Lung (tissue), 12 donors: Measurements from ENCODE around the gene GTF2IRD1. TPM values are rescaled to one million over a fixed set of nuclear protein-coding genes. Genes with fewer than 3 reads are reported as not detected.
"Not testable (repeated sequence)": the region's sequence is repeated elsewhere in the genome, so short reads cannot be mapped to it uniquely, and the experiment has no call there.

Experiments
- ATAC-seq: fragments of 200-7000 bp; cut with Tn5 transposase; one replicate; pipeline ENCODE4 v1.9.1; 2020; ENCODE audit warnings: moderate number of reproducible peaks; ENCODE audit not compliant: insufficient read depth, low FRiP score
- DNase-seq, 3 donors: peaks; one replicate each; pipeline ENCODE4 v3.0.0-alpha.2; 2013 to 2017
- H3K27ac ChIP-seq, 2 donors: one replicate each; pipeline ENCODE4 v1.5.1; 2013; ENCODE audit warnings: mild to moderate bottlenecking in 2 of 2, moderate library complexity in 2 of 2, control low read depth in 1 of 2, inconsistent platforms in 1 of 2, low read depth in 1 of 2, low read length in 1 of 2
- H3K27me3 ChIP-seq, 3 donors: one replicate each; pipeline ENCODE4 v1.5.1; 2013; ENCODE audit warnings: low read length in 2 of 3; ENCODE audit not compliant: control insufficient read depth in 3 of 3, insufficient read depth in 3 of 3
- H3K36me3 ChIP-seq, 4 donors: one replicate each; pipeline ENCODE4 v1.5.1; 2013; ENCODE audit warnings: low read length in 4 of 4, mild to moderate bottlenecking in 1 of 4, moderate library complexity in 1 of 4; ENCODE audit not compliant: control insufficient read depth in 4 of 4, insufficient read depth in 4 of 4
- H3K4me1 ChIP-seq, 5 donors: one replicate each; pipeline ENCODE4 v1.5.1; 2013; ENCODE audit warnings: low read length in 5 of 5, mild to moderate bottlenecking in 2 of 5, moderate library complexity in 1 of 5; ENCODE audit not compliant: control insufficient read depth in 5 of 5, insufficient read depth in 5 of 5
- H3K4me3 ChIP-seq: one replicate; pipeline ENCODE4 v1.5.1; 2013; ENCODE audit warnings: mild to moderate bottlenecking, control low read depth, moderate library complexity
- H3K9ac ChIP-seq, 2 donors: one replicate each; pipeline ENCODE4 v1.5.1; 2013; ENCODE audit warnings: low read length in 2 of 2, control low read depth in 1 of 2; ENCODE audit not compliant: insufficient read depth in 1 of 2
- H3K9me3 ChIP-seq, 4 donors: one replicate each; pipeline ENCODE4 v1.5.1; 2013; ENCODE audit warnings: low read length in 3 of 4, mild to moderate bottlenecking in 1 of 4, moderate library complexity in 1 of 4; ENCODE audit not compliant: control insufficient read depth in 4 of 4, insufficient read depth in 3 of 4
- CTCF ChIP-seq: IDR thresholded peaks from 2 replicates; pipeline ENCODE4 v1.5.1; 2012; ENCODE audit warnings: mild to moderate bottlenecking; ENCODE audit errors: control extremely low read depth, extremely low read depth
- WGBS, 2 donors: extraction: QIAGEN DNeasy Blood & Tissue Kit; methylation state at CpG; one replicate each; pipeline ENCODE4 v1.1.7; 2013; 5-methylcytosine and 5-hydroxymethylcytosine counted together
- polyA plus RNA-seq, 2 donors: library from polyadenylated mRNA; stranded (reverse); fragments of 200-250 nt; gene quantifications; one replicate each; pipeline ENCODE4 v1.2.1, GENCODE V29; 2013
- total RNA-seq, 2 donors: library from RNA; depleted of rRNA in 1 of 2; stranded (reverse); fragments of >200 nt in 1 of 2; gene quantifications; one replicate each; pipeline ENCODE4 v1.2.1, GENCODE V29; 2014 to 2021
- donor health status: control.
- donor health status: control.
- donor health status: Bipolar disorder and iron deficiency.
- donor health status: healthy.
- donor health status: DM: yes; HTN: yes; CAD: no.

GTF2IRD1 gene
- total and polyA plus RNA-seq, 4 donors: 9.3 to 24.1 (median 17.2) TPM

GRCh38 chr7:74409571-74409970 is 44.1 kb upstream of the GTF2IRD1 start:
- no peak for ATAC-seq
- 65 to 66% methylated on average over 7 of the region's 7 CpGs for WGBS, 2 donors

GRCh38 chr7:74410772-74411171 is 42.9 kb upstream of the GTF2IRD1 start:
- Histone ChIP-seq H3K27me3 (no peaks in the 10 kb centered on the region), H3K9ac (no peak overlapping the region), H3K27ac (no peak overlapping the region), H3K4me3 (no peak overlapping the region), H3K9me3 (no peaks in the 10 kb centered on the region), H3K4me1 (no peaks in the 10 kb centered on the region), H3K36me3 (no peaks in the 10 kb centered on the region)
- no peak for TF ChIP-seq CTCF
- 74 to 89% methylated on average over 2 of the region's 2 CpGs for WGBS, 2 donors
- no peak for DNase-seq
- ATAC-seq: no peak

More at GRCh38 chr7:74409571-74409970, 44.1 kb upstream of the GTF2IRD1 start:
- H3K4me1 ChIP-seq: no peaks in the 10 kb centered on the region
- H3K4me3 ChIP-seq: no peak overlapping the region
- no peak overlapping the region for H3K27ac ChIP-seq
- DNase-seq: no peak
- H3K9me3 ChIP-seq: no peaks in the 10 kb centered on the region
- TF ChIP-seq CTCF: no peak
- no peak overlapping the region for H3K9ac ChIP-seq
- H3K27me3 ChIP-seq: no peaks in the 10 kb centered on the region
- peaks cover 0 to 2% (median 0%) of the 10 kb centered on the region in 4 donors for H3K36me3 ChIP-seq

GRCh38 chr7:74411571-74411970 is 42.1 kb upstream of the GTF2IRD1 start:
- WGBS, 2 donors: 69 to 88% methylated on average over 5 of the region's 5 CpGs
- not testable (repeated sequence) for H3K36me3 ChIP-seq, H3K9me3 ChIP-seq, H3K9ac ChIP-seq, DNase-seq, H3K4me3 ChIP-seq, H3K4me1 ChIP-seq, ATAC-seq, H3K27ac ChIP-seq, H3K27me3 ChIP-seq

- WGBS, 2 donors: 52 to 57% methylated on average over 4 of the region's 4 CpGs
- DNase-seq: no peak
- Histone ChIP-seq H3K4me1 (no peaks in the 10 kb centered on the region), H3K27ac (no peak overlapping the region), H3K9ac (no peak overlapping the region), H3K9me3 (no peaks in the 10 kb centered on the region), H3K27me3 (no peaks in the 10 kb centered on the region), H3K4me3 (no peak overlapping the region), H3K36me3 (no peaks in the 10 kb centered on the region)
- TF ChIP-seq CTCF: no peak
- ATAC-seq: no peak
These were observed 41.6 kb upstream of the GTF2IRD1 start for GRCh38 chr7:74412056-74412455.
